Keratinocyte (primary cell): Measurements from ENCODE around the gene ACTL7B.
"Not testable (repeated sequence)": the region's sequence is repeated elsewhere in the genome, so short reads cannot be mapped to it uniquely, and the experiment has no call there.

ENCODE experiments used
- EZH2 ChIP-seq: IDR thresholded peaks from one replicate; pipeline ENCODE4 v1.6.1; 2012; ENCODE audit warnings: inconsistent platforms, mild to moderate bottlenecking, low read length, moderate library complexity
- TF ChIP-seq, protein P1 (sequence below), 3 experiments: IDR thresholded peaks in 1 of 3; conservative IDR thresholded peaks in 1 of 3; optimal IDR thresholded peaks in 1 of 3; 2 replicates in 2 of 3; 3 replicates in 1 of 3; pipeline versions ENCODE3 to v1.5.1; 2011; ENCODE audit warnings: low read length in 3 of 3, mild to moderate bottlenecking in 3 of 3, moderate library complexity in 2 of 3, control low read depth in 1 of 3, inconsistent platforms in 1 of 3; ENCODE audit not compliant: insufficient read depth in 2 of 3; ENCODE audit errors: extremely low read depth in 1 of 3

DNA sequence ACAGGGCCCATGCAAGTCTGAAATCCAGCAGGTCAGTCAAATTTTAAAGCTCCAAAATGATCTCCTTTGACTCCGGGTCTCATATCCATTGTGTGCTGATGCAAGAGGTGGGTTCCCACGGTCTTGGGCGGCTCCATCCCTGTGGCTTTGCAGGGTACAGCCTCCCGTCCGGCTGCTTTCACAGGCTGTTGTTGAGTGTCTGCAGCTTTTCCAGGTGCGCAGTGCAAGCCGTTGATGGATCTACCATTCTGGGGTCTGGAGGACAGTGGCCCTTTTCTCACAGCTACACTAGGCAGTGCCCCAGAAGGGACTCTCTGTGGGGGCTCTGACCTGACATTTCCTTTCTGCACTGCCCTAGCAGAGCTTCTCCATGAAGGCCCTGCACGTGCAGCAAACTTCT is 7.5 kb downstream of the ACTL7B start:
- TF ChIP-seq EZH2 = not testable (repeated sequence)
- TF ChIP-seq, protein P1, sequence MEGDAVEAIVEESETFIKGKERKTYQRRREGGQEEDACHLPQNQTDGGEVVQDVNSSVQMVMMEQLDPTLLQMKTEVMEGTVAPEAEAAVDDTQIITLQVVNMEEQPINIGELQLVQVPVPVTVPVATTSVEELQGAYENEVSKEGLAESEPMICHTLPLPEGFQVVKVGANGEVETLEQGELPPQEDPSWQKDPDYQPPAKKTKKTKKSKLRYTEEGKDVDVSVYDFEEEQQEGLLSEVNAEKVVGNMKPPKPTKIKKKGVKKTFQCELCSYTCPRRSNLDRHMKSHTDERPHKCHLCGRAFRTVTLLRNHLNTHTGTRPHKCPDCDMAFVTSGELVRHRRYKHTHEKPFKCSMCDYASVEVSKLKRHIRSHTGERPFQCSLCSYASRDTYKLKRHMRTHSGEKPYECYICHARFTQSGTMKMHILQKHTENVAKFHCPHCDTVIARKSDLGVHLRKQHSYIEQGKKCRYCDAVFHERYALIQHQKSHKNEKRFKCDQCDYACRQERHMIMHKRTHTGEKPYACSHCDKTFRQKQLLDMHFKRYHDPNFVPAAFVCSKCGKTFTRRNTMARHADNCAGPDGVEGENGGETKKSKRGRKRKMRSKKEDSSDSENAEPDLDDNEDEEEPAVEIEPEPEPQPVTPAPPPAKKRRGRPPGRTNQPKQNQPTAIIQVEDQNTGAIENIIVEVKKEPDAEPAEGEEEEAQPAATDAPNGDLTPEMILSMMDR (optimal IDR thresholded peaks at IDR 0.05 in 1 of 3, IDR thresholded peaks at IDR 0.05 in 1 of 3, conservative IDR thresholded peaks at IDR 0.05 in 1 of 3; ENCODE audit: extremely low read depth in 1 of 3, insufficient read depth in 2 of 3, low read length in 3 of 3) = not testable (repeated sequence)
